Measurements from ENCODE around the gene IGBP1. TPM values are rescaled to one million over a fixed set of nuclear protein-coding genes. Genes with fewer than 3 reads are reported as not detected.

IGBP1 gene
- total and polyA plus RNA-seq, 2 donors from 2014 or later: 44.2 to 67.3 TPM

DNA sequence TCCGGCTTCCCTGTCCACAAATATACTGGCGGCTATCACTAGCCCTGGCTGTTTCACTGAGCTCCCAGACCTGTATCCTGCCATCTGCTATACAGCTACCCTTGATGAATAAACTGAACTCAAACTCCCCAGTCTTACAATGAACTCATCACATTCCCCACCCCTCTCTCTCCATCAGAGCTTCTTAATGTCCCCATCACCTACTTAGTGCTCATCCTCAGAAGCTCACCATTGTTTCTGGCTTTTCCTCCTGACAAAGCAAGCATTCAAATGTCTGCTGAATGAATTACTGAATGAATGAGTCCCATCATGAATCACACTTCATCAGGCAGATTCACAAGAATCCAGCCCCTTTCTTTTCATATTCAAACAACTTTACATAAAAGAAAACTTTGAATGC lies 38.4 kb downstream of the IGBP1 start:
- DNase-seq (no peak), FAIRE-seq (no peak)
- Histone ChIP-seq H3K4me3 (ENCODE audit: low read length in 3 of 3) (no peak overlapping the region), H3K27ac (ENCODE audit: low read depth in 2 of 2, low read length in 2 of 2) (no peak overlapping the region), H3K9ac (ENCODE audit: low read length in 3 of 3) (no peak overlapping the region), H3K36me3 (ENCODE audit: control insufficient read depth in 2 of 3, insufficient read depth in 3 of 3, low read length in 3 of 3) (no peaks in the 10 kb centered on the region), H3K4me1 (ENCODE audit: control insufficient read depth in 2 of 3, insufficient read depth in 2 of 3, low read depth in 1 of 3, low read length in 3 of 3) (no peaks in the 10 kb centered on the region), H3K27me3 (ENCODE audit: control insufficient read depth, insufficient read depth, low read length) (no peaks in the 10 kb centered on the region), H3K9me3 (ENCODE audit: control insufficient read depth in 2 of 3, insufficient read depth in 1 of 3, low read length in 3 of 3) (no peaks in the 10 kb centered on the region)
- TF ChIP-seq, protein P1, sequence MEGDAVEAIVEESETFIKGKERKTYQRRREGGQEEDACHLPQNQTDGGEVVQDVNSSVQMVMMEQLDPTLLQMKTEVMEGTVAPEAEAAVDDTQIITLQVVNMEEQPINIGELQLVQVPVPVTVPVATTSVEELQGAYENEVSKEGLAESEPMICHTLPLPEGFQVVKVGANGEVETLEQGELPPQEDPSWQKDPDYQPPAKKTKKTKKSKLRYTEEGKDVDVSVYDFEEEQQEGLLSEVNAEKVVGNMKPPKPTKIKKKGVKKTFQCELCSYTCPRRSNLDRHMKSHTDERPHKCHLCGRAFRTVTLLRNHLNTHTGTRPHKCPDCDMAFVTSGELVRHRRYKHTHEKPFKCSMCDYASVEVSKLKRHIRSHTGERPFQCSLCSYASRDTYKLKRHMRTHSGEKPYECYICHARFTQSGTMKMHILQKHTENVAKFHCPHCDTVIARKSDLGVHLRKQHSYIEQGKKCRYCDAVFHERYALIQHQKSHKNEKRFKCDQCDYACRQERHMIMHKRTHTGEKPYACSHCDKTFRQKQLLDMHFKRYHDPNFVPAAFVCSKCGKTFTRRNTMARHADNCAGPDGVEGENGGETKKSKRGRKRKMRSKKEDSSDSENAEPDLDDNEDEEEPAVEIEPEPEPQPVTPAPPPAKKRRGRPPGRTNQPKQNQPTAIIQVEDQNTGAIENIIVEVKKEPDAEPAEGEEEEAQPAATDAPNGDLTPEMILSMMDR (IDR thresholded peaks at IDR 0.05; ENCODE audit: borderline replicate concordance, extremely low read depth, insufficient read depth): no peak
- intact Hi-C loops (cut with DNase I): no loop called here

DNA sequence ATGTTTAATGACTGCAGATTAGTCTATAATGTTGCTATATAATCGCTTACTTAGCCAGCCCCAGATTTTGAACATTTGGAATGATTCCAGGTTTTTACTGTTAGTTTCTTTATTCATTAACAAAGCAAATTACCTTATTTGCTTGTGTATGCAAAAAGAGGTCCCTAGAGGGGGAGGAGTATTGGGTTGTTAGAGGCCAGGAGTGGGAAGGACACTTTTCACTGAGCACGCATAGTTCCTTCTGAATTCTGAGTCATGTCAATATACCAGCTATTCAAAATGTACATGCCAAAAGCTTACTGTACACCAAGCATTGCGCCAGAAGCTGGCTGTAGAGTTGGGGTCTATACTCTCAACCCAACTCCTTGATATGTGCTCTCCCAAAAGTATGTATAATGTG lies 39.0 kb downstream of the IGBP1 start:
- no peaks in the 10 kb centered on the region for H3K27me3 ChIP-seq (ENCODE audit: control insufficient read depth, insufficient read depth, low read length)
- H3K36me3 ChIP-seq (ENCODE audit: control insufficient read depth in 2 of 3, insufficient read depth in 3 of 3, low read length in 3 of 3): no peaks in the 10 kb centered on the region
- no peak overlapping the region for H3K4me3 ChIP-seq (ENCODE audit: low read length in 3 of 3)
- no peaks in the 10 kb centered on the region for H3K9me3 ChIP-seq (ENCODE audit: control insufficient read depth in 2 of 3, insufficient read depth in 1 of 3, low read length in 3 of 3)
- no peak overlapping the region for H3K27ac ChIP-seq (ENCODE audit: low read depth in 2 of 2, low read length in 2 of 2)
- intact Hi-C loops (cut with DNase I): no loop called here
- no peaks in the 10 kb centered on the region for H3K4me1 ChIP-seq (ENCODE audit: control insufficient read depth in 2 of 3, insufficient read depth in 2 of 3, low read depth in 1 of 3, low read length in 3 of 3)
- FAIRE-seq: peak; percentile 85
- H3K9ac ChIP-seq (ENCODE audit: low read length in 3 of 3): no peak overlapping the region
- TF ChIP-seq, protein P1 (IDR thresholded peaks at IDR 0.05; ENCODE audit: borderline replicate concordance, extremely low read depth, insufficient read depth): no peak
- DNase-seq: no peak

DNA sequence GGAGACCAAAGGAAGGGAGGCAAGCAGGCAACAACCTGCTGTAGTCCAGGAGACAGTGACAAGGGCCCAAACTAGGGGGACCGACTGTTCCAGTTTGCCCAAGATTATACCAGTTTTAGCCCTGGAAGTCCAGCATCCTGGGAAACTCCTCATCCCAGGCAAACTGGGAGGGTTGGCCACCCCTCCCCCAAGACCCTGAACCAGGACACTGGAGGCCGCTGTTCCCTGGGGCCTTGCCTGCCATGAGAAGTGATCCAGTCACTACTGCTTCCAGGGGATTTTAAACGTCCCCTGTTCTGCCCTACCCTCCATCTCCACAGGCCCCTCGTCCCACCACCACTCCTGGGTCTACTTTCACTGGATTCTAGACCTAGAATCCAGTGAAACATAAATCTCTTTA lies 39.7 kb downstream of the IGBP1 start:
- TF ChIP-seq, protein P1 (IDR thresholded peaks at IDR 0.05; ENCODE audit: borderline replicate concordance, extremely low read depth, insufficient read depth): no peak
- Histone ChIP-seq H3K9ac (ENCODE audit: low read length in 3 of 3) (no peak overlapping the region), H3K27me3 (ENCODE audit: control insufficient read depth, insufficient read depth, low read length) (no peaks in the 10 kb centered on the region), H3K36me3 (ENCODE audit: control insufficient read depth in 2 of 3, insufficient read depth in 3 of 3, low read length in 3 of 3) (no peaks in the 10 kb centered on the region), H3K9me3 (ENCODE audit: control insufficient read depth in 2 of 3, insufficient read depth in 1 of 3, low read length in 3 of 3) (no peaks in the 10 kb centered on the region), H3K4me1 (ENCODE audit: control insufficient read depth in 2 of 3, insufficient read depth in 2 of 3, low read depth in 1 of 3, low read length in 3 of 3) (no peaks in the 10 kb centered on the region), H3K27ac (ENCODE audit: low read depth in 2 of 2, low read length in 2 of 2) (no peak overlapping the region), H3K4me3 (ENCODE audit: low read length in 3 of 3) (no peak overlapping the region)
- no peak for DNase-seq
- intact Hi-C loops (cut with DNase I): no loop called here
- FAIRE-seq: no peak

DNA sequence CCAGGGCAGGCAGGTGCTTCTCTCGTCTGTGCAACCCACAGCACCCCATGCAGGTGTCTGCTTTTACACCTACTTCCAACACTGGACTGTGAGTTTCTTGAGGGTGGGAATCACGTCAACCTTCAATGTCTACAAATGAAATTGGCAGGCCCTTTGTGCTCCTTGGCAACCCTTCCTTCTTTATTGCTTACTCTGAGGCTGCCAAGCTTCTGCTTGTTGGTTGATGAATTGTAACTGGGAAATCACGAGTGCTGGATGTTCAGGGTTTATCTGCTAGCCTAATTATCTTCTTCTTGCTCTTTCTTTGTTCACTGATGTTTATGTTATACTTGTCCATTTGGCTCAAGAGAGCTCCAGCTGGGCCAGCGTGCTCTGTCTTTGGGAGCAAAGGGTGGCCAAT lies 41.5 kb downstream of the IGBP1 start:
- Histone ChIP-seq H3K9ac (ENCODE audit: low read length in 3 of 3) (no peak overlapping the region), H3K36me3 (ENCODE audit: control insufficient read depth in 2 of 3, insufficient read depth in 3 of 3, low read length in 3 of 3) (no peaks in the 10 kb centered on the region), H3K4me1 (ENCODE audit: control insufficient read depth in 2 of 3, insufficient read depth in 2 of 3, low read depth in 1 of 3, low read length in 3 of 3) (no peaks in the 10 kb centered on the region), H3K27me3 (ENCODE audit: control insufficient read depth, insufficient read depth, low read length) (no peaks in the 10 kb centered on the region), H3K4me3 (ENCODE audit: low read length in 3 of 3) (no peak overlapping the region), H3K27ac (ENCODE audit: low read depth in 2 of 2, low read length in 2 of 2) (no peak overlapping the region), H3K9me3 (ENCODE audit: control insufficient read depth in 2 of 3, insufficient read depth in 1 of 3, low read length in 3 of 3) (no peaks in the 10 kb centered on the region)
- no peak for DNase-seq
- FAIRE-seq: no peak
- TF ChIP-seq, protein P1 (IDR thresholded peaks at IDR 0.05; ENCODE audit: borderline replicate concordance, extremely low read depth, insufficient read depth): no peak
- intact Hi-C loops (cut with DNase I): no loop called here

All from kidney (tissue), 14 donors.